HEK293 (cell line): ENCODE results near the gene FOXK2.

Experiments
- KLF9 ChIP-seq: fragments of 450-650 bp; formaldehyde crosslinking; IDR thresholded peaks from 2 replicates; pipeline ENCODE4 v1.5.1; 2016; ENCODE audit warnings: missing biosample characterization, missing genetic modification characterization, low read depth
- MYNN ChIP-seq: fragments of 450-650 bp; formaldehyde crosslinking; IDR thresholded peaks from 2 replicates; pipeline ENCODE4 v1.5.1; 2016; ENCODE audit warnings: missing biosample characterization, missing genetic modification characterization, borderline replicate concordance
- SP2 ChIP-seq: fragments of 450-650 bp; formaldehyde crosslinking; IDR thresholded peaks from 2 replicates; pipeline ENCODE4 v1.5.1; 2016; ENCODE audit warnings: missing biosample characterization, missing genetic modification characterization
- YY1 ChIP-seq: fragments of 450-650 bp; formaldehyde crosslinking; IDR thresholded peaks from 2 replicates; pipeline ENCODE4 v1.5.1; 2018; ENCODE audit warnings: missing biosample characterization, missing genetic modification characterization
- ZBTB1 ChIP-seq: fragments of 450-650 bp; formaldehyde crosslinking; IDR thresholded peaks from 2 replicates; pipeline ENCODE4 v1.5.1; 2016; ENCODE audit warnings: missing biosample characterization, missing genetic modification characterization
- ZNF76 ChIP-seq: fragments of 450-650 bp; formaldehyde crosslinking; IDR thresholded peaks from 2 replicates; pipeline ENCODE4; 2016; ENCODE audit warnings: low read depth, missing biosample characterization, missing genetic modification characterization, borderline replicate concordance
- ZXDB ChIP-seq: fragments of 450-650 bp; formaldehyde crosslinking; IDR thresholded peaks from 2 replicates; pipeline ENCODE4 v1.5.1; 2016; ENCODE audit warnings: missing biosample characterization, missing genetic modification characterization
- TF ChIP-seq, protein P1 (sequence below): fragments of 450-650 bp; formaldehyde crosslinking; IDR thresholded peaks from 2 replicates; pipeline ENCODE4 v1.5.1; 2016; ENCODE audit warnings: missing biosample characterization, missing genetic modification characterization

DNA sequence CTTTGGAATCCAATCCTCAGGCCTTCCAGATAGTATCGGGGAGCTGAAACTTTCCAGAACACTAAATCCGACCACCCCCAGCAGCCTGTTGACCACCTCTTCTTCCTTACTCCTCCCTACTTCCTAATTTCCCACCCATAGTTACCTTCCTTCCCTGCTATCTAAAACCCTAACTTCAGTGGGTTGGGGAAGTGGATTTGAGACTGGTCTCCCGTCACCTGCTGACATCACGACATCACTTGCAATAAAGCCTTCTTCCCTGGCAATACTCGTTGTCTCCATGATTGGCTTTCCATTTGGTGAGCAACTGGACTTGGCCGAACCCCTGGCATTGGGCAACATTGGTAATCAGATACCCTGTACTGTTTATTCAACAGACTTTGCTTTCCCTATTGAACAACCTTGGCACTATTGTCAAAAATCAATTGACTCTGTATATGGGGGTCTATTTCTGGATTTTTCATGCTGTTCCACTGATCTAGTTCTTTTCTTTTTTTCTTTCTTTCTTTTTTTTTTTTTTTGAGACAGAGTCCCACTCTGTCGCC is 11.8 kb upstream of the FOXK2 start:
- TF ChIP-seq, protein P1, sequence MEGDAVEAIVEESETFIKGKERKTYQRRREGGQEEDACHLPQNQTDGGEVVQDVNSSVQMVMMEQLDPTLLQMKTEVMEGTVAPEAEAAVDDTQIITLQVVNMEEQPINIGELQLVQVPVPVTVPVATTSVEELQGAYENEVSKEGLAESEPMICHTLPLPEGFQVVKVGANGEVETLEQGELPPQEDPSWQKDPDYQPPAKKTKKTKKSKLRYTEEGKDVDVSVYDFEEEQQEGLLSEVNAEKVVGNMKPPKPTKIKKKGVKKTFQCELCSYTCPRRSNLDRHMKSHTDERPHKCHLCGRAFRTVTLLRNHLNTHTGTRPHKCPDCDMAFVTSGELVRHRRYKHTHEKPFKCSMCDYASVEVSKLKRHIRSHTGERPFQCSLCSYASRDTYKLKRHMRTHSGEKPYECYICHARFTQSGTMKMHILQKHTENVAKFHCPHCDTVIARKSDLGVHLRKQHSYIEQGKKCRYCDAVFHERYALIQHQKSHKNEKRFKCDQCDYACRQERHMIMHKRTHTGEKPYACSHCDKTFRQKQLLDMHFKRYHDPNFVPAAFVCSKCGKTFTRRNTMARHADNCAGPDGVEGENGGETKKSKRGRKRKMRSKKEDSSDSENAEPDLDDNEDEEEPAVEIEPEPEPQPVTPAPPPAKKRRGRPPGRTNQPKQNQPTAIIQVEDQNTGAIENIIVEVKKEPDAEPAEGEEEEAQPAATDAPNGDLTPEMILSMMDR (tag by site-specific recombination): no peak
- TF ChIP-seq KLF9 (no peak), MYNN (tag by site-specific recombination) (no peak), ZBTB1 (tag by site-specific recombination) (no peak), ZNF76 (no peak), YY1 (tag by site-specific recombination) (no peak), SP2 (tag by site-specific recombination) (no peak), ZXDB (tag by site-specific recombination) (no peak)
